Activated CD4-positive, alpha-beta T cell treated with anti-CD3 and anti-CD28 coated beads, Interleukin-2, amount 50 U/mL, for 1 hour (primary cell): ENCODE data around the gene VSTM4.

Experiments used
- DNase-seq: peaks from one replicate; pipeline ENCODE4 v3.0.0-alpha.2; 2020

The VSTM4 gene

DNA sequence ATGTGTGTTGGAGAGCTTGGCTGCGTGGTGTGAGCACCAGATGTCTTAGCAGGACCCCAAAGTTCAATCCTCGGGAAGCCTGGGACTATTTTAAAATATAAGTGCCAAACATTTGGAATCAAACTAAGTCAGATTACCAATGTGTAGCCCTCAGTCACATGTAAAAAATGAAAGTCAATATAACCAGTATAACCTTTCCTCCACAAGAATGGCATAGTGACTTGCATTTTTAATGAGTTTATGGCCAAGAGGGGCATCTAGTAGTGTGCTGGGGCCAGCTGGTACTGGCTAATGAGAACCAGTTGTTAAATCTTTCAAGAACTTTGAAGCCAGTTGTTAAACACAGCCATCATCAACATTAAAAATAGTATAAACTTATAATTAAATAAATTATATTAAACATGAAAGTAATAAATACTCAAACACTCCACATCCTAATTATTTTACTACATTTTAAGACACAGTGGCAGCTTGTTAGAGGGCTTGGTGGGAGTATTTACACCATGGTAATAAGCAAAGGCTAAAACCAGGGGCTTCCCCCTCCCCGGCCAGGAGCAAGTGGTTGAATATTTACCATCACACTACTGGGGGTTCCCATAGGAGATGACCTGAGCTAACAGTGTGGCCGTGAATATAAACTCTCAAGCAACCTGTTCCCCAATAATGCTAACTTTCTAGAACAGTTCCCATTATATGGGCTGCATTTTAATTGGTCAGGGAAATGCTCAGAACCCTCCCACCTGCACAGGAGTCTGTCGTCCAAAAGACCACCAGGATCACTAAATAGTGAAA, 26.4 kb upstream of the VSTM4 start:
- DNase-seq: no peak

DNA sequence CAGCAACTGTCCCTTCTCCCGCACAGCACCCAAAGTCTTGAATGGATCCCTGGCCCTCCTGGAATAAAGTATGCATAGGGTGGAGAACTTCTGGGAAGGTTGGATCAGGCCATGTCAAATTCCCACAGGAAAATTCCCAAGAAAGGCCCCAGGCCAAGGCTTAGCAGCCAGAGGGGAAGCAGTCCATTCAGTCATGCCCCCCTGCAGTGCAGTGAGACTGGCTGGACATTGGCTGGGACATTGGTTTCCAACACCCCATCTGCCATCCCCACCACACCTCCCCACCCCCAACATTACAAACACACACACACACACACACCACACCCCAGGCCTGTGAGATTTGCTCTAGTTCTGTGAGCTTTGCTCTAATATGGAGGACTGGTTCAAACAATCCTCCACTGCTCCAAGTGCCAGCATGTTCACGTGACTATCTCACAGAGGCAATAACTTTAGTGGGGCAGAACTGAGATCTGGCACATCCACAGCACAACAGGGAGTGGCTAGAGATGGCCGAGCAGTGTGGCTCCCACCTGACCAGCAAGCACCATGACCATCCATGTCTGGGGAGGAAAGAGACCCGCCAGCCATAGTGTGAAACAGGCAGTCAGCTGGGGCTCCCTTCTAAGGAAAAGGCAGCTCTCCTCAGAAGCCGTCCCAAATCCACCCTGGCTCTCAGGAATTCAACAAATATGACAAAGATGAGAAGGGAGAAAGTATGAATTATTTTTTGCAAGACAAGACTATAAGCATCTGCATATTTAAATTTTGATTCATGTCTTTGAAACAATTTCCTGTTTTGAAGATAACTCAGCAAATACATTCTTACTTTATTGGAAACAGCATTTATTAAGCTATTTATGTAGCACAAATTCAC, 25.2 kb upstream of the VSTM4 start:
- no peak for DNase-seq

- DNase-seq: no peak
These were observed 24.5 kb upstream of the VSTM4 start for GRCh38 chr10:49139846-49140195.

DNA sequence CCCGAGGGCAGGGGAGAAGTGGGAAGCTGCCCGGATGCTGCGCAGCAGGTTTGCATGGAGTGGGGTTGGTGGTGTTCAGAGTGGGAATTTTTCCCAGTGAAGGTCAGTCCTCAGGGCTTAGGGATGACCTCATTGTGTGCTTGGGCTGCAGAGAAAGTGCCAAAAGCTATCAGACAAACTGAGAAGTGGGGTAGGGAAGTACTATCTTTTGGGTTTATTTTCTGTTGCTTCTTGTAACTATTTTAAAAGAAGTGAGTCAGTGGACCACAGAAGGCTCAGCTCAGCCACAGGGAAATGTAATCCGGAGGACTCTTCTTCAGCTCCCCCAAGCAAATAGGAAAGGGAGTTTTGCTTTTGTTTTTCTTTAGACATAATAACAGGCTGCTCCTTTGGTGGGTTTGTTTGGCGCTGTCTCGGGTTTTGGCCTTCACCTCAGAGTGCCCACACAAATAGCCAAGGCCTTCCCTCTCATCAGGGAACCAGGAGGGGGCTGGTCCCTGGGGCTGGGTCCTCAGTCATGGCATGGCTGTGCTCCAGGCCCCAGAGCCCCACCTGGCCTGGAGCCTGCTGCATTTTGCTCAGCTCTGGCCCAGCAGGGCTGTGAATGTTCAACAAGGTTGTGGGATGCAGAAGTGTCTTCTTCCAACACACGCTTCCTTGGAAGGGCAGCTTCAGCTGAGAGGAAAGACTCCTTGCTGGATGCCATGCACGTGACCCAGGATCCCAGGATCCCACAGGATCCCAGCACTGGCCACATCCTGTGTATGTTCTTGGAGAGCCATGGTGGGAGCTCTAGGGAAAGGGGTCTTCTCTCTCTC, 23.9 kb upstream of the VSTM4 start:
- DNase-seq: no peak

- no peak for DNase-seq
These were observed 23.1 kb upstream of the VSTM4 start for GRCh38 chr10:49138361-49138891.

- DNase-seq: no peak
These were observed 21.2 kb upstream of the VSTM4 start for GRCh38 chr10:49136525-49136924.

DNA sequence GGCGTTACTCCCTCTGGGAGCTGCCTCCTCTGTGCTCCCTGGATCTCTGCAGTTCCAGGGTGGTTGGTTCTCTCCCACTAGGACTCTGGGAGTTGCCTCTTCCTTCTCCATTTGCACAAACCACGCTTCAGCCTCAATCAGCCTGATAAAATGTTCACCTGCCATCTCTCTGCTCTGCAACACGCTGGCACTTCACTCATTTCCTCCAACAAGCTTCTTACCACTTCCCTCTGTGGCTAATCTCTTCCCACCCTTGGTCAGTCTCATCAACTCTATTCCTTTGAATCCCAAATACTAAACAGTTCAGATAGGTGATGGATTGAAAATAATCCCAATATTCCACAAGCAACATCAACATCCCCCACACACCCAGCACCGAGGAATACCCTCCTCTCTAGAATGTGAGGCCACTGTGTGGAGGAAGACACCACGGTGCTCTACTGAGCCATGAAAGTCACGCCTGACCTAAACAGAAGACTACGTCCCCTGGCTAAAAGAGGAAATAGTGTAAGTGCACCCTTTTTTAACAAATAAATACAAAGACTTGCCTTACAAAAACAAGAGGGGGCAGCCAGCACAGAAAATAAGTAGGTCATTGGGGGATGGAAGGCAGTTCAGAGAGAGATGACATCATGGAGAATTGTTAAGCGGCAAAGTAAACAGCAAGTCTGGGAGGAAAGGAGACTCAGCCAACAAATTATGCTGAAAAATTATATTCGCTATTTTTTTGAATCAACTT, 20.4 kb upstream of the VSTM4 start:
- DNase-seq: no peak

GRCh38 chr10:49134327-49134726, 19.0 kb upstream of the VSTM4 start:
- DNase-seq: no peak

- DNase-seq: no peak
These were observed 18.5 kb upstream of the VSTM4 start, which contains the start of gene FAM170B for GRCh38 chr10:49133706-49134248. Gene FAM170B (minus strand): TSS chr10:49134021. CDS start chr10:49133918, 103 bp downstream.

DNA sequence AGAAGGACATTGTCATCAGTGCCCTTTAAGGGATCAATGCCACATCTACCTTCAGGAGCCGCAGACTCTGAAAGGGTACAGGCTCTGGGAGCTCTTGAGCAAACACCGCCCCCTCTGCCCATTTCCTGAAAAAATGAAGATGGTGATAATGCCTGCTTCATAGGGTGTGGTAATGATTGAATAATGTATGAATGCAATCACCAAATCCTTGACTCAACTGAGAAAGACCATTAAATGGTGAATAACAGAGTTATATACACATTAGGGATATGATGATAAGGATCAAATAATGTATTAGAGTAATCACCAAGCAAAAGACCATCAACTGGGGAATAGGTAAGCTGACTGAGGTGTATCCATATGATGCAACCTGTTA, 17.0 kb upstream of the VSTM4 start:
- no peak for DNase-seq

DNA sequence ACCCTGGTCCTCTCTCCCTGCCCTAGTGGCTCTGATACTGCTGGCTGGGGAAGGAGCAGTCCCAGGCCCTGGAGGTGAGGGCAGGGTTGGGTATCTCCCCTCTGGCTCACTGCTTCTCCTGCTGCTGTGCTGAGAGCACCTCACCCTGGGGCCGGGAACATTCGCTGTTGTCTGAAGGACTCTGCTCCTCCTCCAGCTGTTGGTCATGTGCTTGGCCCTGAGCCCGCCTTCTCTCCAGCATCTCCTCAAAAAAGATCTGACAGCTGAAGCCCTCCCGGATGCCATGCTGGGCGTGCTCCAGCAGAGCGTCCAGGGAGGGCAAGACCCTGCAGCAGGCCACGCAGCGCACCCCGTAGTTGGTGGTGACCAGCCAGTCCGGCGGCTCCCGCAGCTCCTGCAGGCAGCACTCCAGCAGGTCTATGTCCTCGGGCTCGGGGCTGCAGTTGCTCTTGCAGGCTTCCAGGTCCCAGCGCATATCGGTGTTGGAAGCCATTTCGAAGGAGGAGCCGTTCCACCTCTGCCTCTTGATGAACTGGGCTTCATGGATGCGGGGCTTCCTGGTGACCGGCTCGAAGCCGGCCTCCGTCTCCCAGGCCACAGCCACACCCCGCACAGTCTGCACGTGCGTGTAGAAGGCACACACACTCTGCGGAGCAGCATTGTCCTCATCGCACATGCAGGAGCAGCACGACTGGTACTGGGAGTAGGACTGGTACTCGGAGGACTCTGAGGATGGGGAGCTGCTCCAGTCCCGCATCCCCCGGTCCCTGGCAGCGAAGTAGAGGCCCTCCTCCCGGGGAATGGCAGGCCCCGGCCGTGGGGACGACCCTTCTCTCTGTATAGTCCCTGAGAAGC, 16.4 kb upstream of the VSTM4 start:
- no peak for DNase-seq

GRCh38 chr10:49129376-49129775, 14.1 kb upstream of the VSTM4 start:
- DNase-seq: no peak

- DNase-seq: no peak
These were observed 13.5 kb upstream of the VSTM4 start for GRCh38 chr10:49128854-49129253.

DNA sequence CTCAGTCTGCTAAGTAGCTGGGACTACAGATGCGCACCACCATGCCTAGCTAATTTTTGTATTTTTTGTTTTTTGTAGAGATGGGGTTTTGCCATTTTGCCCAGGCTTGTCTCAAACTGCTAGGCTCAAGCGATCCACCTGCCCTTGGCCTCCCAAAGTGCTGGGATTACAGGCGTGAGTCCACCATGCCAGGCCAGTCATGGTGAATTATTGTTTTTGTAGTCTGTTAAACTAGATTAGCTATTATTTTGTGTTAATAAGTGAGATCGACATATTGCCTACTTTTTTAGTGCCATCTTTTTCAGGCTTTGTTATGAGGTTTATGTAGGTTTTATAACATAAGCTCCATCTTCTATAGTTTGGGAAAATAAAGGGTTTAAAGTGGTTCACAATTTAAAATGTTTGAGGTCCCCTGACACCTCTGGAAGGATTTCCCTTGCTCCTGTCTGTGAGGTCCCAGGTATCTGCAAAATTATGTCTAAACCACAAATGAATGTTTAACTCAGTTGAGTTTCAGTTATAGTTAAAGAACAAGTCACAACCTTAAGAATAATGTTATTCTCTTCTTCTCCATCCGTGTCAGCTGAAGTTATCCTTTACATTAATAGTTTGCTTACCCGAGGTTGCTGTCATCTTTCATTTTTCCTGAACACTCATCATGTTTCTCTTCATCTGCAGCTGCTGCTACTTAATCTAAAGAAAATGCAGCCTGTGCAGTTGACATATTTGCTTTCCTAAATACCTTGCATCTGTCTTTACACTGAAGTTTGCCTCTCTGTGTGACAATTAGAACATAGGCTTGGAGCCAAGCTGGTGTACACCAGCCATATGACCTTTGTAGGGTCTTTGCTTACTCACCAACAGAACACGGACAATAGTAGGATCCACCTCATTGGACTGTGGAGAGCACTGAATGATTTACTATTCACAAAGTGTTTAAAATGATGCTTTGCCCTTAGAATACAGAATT, 8.9 kb upstream of the VSTM4 start:
- DNase-seq: no peak

DNA sequence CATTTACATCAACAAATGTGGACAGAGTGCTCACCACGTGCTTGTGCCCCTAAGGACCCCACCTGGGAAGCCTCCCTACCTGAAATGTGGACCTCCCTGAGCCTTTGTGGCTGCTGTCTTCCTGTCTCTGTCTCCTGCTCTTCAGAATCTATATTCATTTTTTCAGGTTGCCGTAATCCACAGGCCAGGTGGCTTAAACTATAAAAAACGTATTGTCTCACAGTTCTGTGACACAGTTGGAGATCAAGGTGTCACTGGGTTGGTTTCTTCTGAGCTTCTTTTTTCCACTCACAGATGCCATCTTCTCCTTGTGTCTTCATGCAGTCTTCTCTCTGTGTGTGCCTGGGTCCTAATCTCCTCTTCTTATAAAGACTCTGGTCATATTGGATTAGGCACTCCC, 5.6 kb upstream of the VSTM4 start:
- DNase-seq: no peak

DNA sequence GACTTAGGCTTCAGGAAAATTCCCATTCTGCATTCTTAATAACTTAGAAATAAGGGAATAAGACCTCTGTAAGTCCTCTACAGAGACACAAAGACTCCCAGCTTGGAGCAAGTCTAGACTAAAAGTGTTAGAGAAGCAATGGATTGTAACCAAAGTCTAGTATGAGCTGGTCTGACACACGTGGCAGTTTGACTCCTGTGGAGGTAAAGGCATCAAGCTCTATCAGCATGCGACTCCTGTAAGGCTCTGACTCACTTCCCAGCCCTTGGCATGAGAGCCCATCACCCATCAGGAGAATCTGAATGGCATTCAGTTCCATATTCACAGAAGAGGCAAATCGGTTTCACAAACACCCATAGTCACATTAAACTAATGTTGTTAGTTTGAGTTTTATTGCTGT, 4.4 kb upstream of the VSTM4 start:
- DNase-seq: no peak

- DNase-seq: no peak
These were observed 3.2 kb upstream of the VSTM4 start for GRCh38 chr10:49118430-49119074.

- no peak for DNase-seq
These were observed 2.2 kb upstream of the VSTM4 start for GRCh38 chr10:49117376-49118070.
